ENCODE results near the gene P2RX2.

Gene P2RX2

GRCh38 chr12:132618683-132619043 lies at the start of gene P2RX2:
TSS of gene P2RX2 (plus strand) at chr12:132618776. CDS start at chr12:132618817, 41 bp downstream.
- no peak within 1 kb of the TSS for H3K27ac Mint-ChIP-seq
- H3K4me3 Mint-ChIP-seq = peak within 1 kb of the TSS; percentile 79
- H3K4me1 Mint-ChIP-seq (ENCODE audit: low read depth) = peaks cover 14% of the 10 kb centered on the region
- peaks cover 17% of the 10 kb centered on the region for H3K27me3 Mint-ChIP-seq
- no peaks in the 10 kb centered on the region for H3K9me3 Mint-ChIP-seq (ENCODE audit: low read depth)
- H3K36me3 Mint-ChIP-seq = peaks cover 2% of the 10 kb centered on the region

DNA sequence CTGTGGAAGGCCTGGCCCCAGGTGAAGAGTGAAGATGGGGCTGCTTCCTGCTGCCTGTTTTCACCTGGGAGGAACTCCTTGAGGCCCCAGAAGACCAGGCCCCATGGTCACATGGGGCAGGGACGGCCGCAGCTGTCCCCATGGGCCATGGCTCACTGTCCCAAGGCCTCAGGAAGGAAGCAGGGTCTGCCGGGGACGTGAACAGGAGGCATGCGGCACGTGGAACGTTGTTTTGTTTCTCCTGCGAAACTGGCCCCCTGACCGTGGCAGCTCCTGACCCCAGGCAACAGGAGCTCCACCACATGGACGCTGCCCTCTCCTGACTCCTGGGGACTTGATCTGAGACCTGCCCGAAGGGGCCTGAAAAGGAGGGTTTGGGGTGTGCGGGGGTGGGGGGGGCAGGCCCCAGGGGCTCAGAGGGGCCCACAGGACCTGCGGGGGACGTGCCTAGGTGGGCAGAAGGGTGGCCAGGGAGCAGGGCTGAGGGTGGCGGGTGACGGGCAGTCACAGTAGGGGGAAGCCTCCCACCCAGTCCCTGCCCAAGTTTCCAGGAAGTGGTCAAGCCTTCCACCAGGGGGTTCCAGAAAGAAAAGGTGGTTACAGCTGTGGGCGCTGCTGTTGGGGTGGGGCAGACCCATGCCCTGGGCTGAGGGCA lies 49.6 kb upstream of the P2RX2 start:
- Mint-ChIP-seq H3K4me3 (no peak overlapping the region), H3K9me3 (ENCODE audit: low read depth) (no peaks in the 10 kb centered on the region), H3K4me1 (ENCODE audit: low read depth) (peaks cover 2% of the 10 kb centered on the region), H3K36me3 (no peaks in the 10 kb centered on the region), H3K27me3 (no peaks in the 10 kb centered on the region), H3K27ac (no peak overlapping the region)

- Mint-ChIP-seq H3K27ac (no peak overlapping the region), H3K9me3 (ENCODE audit: low read depth) (no peaks in the 10 kb centered on the region), H3K4me3 (no peak overlapping the region), H3K4me1 (ENCODE audit: low read depth) (peaks cover 2% of the 10 kb centered on the region), H3K27me3 (no peaks in the 10 kb centered on the region), H3K36me3 (no peaks in the 10 kb centered on the region)
Measured at GRCh38 chr12:132569856-132570480, 48.6 kb upstream of the P2RX2 start.

GRCh38 chr12:132570635-132571034 lies 47.9 kb upstream of the P2RX2 start:
- Mint-ChIP-seq H3K36me3 (no peaks in the 10 kb centered on the region), H3K27ac (no peak overlapping the region), H3K4me1 (ENCODE audit: low read depth) (no peaks in the 10 kb centered on the region)

DNA sequence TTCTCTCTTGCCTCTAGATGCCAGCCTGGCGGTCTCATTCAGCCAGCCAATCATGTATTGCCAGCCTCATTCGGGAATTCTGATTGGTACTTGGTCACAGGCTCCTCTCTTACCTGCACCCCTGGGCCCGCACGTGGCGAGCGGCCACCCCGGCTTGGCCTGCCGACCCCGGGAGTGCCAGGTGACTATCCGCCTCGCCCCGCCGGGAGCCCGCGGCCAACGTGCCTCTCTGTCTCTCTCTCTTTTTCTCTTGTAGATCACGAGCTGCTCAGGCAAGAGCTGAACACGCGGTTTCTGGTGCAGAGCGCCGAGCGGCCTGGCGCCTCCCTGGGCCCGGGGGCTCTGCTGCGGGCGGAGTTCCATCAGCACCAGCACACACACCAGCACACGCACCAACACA lies 47.5 kb upstream of the P2RX2 start:
- H3K9me3 Mint-ChIP-seq (ENCODE audit: low read depth) = no peaks in the 10 kb centered on the region
- H3K4me1 Mint-ChIP-seq (ENCODE audit: low read depth) = no peaks in the 10 kb centered on the region
- H3K4me3 Mint-ChIP-seq = no peak overlapping the region
- no peaks in the 10 kb centered on the region for H3K27me3 Mint-ChIP-seq
- H3K27ac Mint-ChIP-seq = no peak overlapping the region
- no peaks in the 10 kb centered on the region for H3K36me3 Mint-ChIP-seq

More at GRCh38 chr12:132570635-132571034, 47.9 kb upstream of the P2RX2 start:
- H3K4me3 Mint-ChIP-seq = no peak overlapping the region
- H3K27me3 Mint-ChIP-seq = no peaks in the 10 kb centered on the region
- H3K9me3 Mint-ChIP-seq (ENCODE audit: low read depth) = no peaks in the 10 kb centered on the region

DNA sequence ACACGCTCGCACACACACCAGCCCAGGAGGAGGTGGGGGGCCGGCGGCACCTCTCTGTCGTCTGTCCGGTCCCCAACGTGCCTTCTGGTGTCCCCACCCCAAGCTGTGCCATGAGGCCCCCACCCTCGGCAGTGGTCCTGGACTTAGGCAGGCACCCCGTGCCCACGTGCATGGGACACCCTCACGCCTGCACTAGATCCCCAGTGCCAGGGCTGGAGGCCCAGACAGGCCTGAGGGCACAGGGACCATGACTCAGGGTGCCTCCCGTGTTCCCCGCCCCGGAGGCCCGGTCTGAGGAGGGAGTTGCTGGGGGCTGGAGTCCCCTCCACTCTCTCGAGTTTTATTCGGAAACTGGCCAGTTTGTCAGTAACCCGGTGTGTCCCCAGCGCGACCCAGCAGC lies 47.0 kb upstream of the P2RX2 start:
- H3K27ac Mint-ChIP-seq = no peak overlapping the region
- no peaks in the 10 kb centered on the region for H3K27me3 Mint-ChIP-seq
- H3K4me3 Mint-ChIP-seq = no peak overlapping the region
- H3K36me3 Mint-ChIP-seq = no peaks in the 10 kb centered on the region
- no peaks in the 10 kb centered on the region for H3K9me3 Mint-ChIP-seq (ENCODE audit: low read depth)
- H3K4me1 Mint-ChIP-seq (ENCODE audit: low read depth) = no peaks in the 10 kb centered on the region

DNA sequence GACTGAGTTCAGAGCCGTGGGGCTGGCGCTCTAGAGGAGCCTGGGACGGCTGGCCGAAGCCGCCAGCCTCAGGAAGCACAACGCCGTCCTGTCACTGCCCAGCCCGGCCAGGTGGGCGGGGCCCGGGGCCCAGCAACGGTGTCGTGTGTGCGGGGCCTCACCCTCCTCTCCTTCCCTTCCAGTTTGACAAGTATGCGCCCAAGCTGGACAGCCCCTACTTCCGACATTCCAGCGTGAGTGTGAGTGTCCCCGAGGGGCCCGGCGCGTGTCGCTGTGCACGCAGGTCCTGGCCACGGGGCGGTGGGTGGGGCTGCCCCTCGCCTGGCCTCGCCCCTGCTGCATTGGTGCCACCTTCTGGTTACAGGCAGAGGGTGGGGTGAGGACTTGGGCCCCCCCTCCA lies 46.5 kb upstream of the P2RX2 start:
- Mint-ChIP-seq H3K9me3 (ENCODE audit: low read depth) (no peaks in the 10 kb centered on the region), H3K27ac (no peak overlapping the region), H3K4me3 (no peak overlapping the region), H3K36me3 (no peaks in the 10 kb centered on the region), H3K4me1 (ENCODE audit: low read depth) (no peaks in the 10 kb centered on the region), H3K27me3 (no peaks in the 10 kb centered on the region)

GRCh38 chr12:132572801-132573760 lies 45.5 kb upstream of the P2RX2 start:
- no peak overlapping the region for H3K27ac Mint-ChIP-seq
- no peaks in the 10 kb centered on the region for H3K9me3 Mint-ChIP-seq (ENCODE audit: low read depth)
- no peaks in the 10 kb centered on the region for H3K36me3 Mint-ChIP-seq
- H3K27me3 Mint-ChIP-seq = no peaks in the 10 kb centered on the region
- no peaks in the 10 kb centered on the region for H3K4me1 Mint-ChIP-seq (ENCODE audit: low read depth)
- no peak overlapping the region for H3K4me3 Mint-ChIP-seq

GRCh38 chr12:132574271-132574996 lies 44.1 kb upstream of the P2RX2 start:
- no peaks in the 10 kb centered on the region for H3K4me1 Mint-ChIP-seq (ENCODE audit: low read depth)
- H3K27ac Mint-ChIP-seq = no peak overlapping the region
- H3K36me3 Mint-ChIP-seq = no peaks in the 10 kb centered on the region
- no peaks in the 10 kb centered on the region for H3K9me3 Mint-ChIP-seq (ENCODE audit: low read depth)
- H3K4me3 Mint-ChIP-seq = no peak overlapping the region
- H3K27me3 Mint-ChIP-seq = no peaks in the 10 kb centered on the region

GRCh38 chr12:132575661-132576060 lies 42.9 kb upstream of the P2RX2 start:
- Mint-ChIP-seq H3K9me3 (ENCODE audit: low read depth) (no peaks in the 10 kb centered on the region), H3K27ac (no peak overlapping the region), H3K4me1 (ENCODE audit: low read depth) (no peaks in the 10 kb centered on the region)

DNA sequence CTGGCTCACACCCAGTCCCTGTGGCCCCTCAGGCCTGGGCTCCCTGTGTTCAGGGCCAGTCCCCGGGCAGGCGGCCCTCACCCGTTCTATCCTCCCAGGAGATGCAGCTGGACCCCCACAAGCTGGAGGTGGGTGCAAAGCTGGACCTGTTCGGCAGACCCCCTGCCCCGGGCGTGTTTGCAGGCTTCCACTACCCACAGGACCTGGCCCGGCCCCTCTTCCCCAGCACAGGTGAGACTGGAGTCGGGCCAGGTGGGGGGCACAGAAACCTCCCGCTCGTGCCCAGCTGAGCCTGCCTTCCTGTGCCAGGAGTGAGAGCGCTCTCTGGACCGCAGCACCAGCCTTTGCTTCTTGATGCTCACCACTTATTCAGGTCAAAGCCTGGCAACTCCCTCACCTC lies 41.9 kb upstream of the P2RX2 start:
- no peak overlapping the region for H3K27ac Mint-ChIP-seq
- H3K9me3 Mint-ChIP-seq (ENCODE audit: low read depth) = no peaks in the 10 kb centered on the region
- no peak overlapping the region for H3K4me3 Mint-ChIP-seq
- H3K36me3 Mint-ChIP-seq = no peaks in the 10 kb centered on the region
- H3K27me3 Mint-ChIP-seq = no peaks in the 10 kb centered on the region
- H3K4me1 Mint-ChIP-seq (ENCODE audit: low read depth) = no peaks in the 10 kb centered on the region

More at GRCh38 chr12:132575661-132576060, 42.9 kb upstream of the P2RX2 start:
- Mint-ChIP-seq H3K4me3 (no peak overlapping the region), H3K36me3 (no peaks in the 10 kb centered on the region), H3K27me3 (no peaks in the 10 kb centered on the region)

DNA sequence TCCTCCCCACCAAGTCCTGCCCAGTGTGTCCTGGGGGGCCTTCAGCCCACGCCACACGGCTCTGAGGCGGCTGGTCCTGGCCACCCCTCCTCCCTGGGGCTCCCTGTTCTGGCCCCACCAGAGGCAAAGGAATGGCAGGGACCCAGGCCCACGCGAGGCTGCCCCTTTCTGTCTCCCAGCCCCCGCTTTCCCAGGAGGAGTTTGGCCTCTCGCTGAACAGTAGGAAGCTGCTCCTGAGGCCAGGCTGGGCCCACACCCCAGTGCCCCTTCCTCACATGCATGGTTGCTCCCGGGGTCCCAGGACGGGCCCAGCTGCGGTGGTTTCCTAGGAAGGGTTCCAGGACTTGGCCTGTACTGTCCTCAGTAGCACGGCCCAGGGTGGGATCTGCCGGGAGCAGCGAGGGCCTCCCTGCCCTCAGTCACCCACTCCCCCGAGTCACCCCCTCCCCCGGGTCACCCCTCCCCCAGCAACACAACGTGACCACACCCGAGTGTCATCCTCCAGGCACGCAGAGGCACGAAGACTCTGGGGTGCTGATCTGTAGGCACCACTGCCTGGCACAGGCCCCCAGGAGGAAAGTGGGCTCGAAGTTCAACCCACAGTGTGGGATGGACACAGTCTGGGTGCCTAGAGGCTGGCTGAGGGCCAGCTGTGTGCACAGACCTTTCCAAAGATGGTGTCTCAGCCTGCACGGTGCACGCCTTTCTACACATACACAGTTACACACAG lies 41.2 kb upstream of the P2RX2 start:
- no peaks in the 10 kb centered on the region for H3K4me1 Mint-ChIP-seq (ENCODE audit: low read depth)
- no peaks in the 10 kb centered on the region for H3K9me3 Mint-ChIP-seq (ENCODE audit: low read depth)
- no peak overlapping the region for H3K27ac Mint-ChIP-seq
- no peaks in the 10 kb centered on the region for H3K27me3 Mint-ChIP-seq
- H3K36me3 Mint-ChIP-seq = no peaks in the 10 kb centered on the region
- no peak overlapping the region for H3K4me3 Mint-ChIP-seq

DNA sequence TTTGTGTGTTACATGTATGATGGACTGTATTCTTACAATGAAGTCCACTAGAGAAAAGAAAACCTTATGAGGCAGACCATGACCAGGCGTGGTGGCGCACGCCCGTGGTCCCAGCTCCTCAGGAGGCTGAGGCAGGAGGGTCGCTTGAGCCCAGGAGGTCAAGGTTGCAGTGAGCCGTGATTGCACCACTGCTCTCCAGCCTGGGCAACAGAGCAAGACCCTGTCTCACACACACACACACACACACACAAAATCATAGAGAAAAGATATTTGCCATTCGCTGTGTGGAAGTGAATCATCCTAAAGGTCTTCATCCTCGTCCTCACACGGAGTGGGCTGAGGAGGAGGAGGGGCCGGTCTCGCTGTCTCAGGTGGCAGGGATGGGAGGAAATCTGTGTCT lies 40.5 kb upstream of the P2RX2 start:
- Mint-ChIP-seq H3K27ac (no peak overlapping the region), H3K36me3 (no peaks in the 10 kb centered on the region), H3K4me3 (no peak overlapping the region), H3K4me1 (ENCODE audit: low read depth) (no peaks in the 10 kb centered on the region), H3K27me3 (no peaks in the 10 kb centered on the region), H3K9me3 (ENCODE audit: low read depth) (no peaks in the 10 kb centered on the region)

DNA sequence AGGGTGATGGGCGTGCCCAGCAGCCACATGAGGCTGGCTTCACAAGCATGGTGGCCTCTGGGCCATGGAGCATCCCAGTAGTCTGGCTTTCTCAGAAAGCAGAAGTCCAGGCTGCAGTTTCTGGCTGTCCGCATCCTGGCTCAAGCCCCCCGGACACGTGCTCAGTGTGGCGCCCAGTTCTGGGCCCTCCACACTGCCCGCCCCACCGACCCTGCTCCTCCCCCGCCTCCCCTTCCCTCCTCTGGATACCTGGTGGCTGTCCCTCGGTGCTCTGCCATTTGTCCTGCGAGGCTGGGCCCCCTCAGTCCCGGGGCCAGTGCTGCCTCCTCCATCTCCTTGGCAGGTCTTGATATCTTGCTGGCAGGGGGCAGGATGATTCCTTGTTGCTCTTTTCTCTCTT lies 39.8 kb upstream of the P2RX2 start:
- Mint-ChIP-seq H3K36me3 (no peaks in the 10 kb centered on the region), H3K27me3 (no peaks in the 10 kb centered on the region), H3K4me3 (no peak overlapping the region), H3K27ac (no peak overlapping the region), H3K9me3 (ENCODE audit: low read depth) (no peaks in the 10 kb centered on the region), H3K4me1 (ENCODE audit: low read depth) (no peaks in the 10 kb centered on the region)

Measured in activated naive CD8-positive, alpha-beta T cell (primary cell).